Colon (tissue), 2 donors: Measurements from ENCODE around the gene KCTD17.

Experiments used
- FAIRE-seq: peaks from 2 replicates; lab custom pipeline; 2012; peaks lifted over from hg19 to GRCh38; lab: Jason Lieb, UNC
- donor health status: control.
- donor health status: control.

Gene KCTD17

DNA sequence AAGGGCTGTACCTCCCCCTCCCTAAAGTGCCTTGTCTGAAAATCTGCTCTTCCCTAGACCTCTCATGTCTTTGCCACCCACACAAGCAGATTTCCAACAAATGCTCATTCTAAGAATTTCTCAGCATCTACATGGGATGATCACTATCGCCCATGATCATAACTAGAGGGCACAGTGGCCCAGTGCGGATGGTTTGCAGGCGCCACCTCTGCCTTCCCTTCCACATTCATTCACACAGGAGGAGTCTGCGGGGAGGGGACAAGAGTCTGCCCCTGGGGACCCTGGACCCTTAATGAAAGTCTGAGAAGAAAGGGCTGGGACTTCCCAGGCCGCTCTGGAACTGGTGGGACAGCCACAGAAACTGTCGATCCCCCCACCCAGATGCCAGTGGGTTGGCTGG is 28.9 kb downstream of the KCTD17 start:
- no peak for FAIRE-seq

DNA sequence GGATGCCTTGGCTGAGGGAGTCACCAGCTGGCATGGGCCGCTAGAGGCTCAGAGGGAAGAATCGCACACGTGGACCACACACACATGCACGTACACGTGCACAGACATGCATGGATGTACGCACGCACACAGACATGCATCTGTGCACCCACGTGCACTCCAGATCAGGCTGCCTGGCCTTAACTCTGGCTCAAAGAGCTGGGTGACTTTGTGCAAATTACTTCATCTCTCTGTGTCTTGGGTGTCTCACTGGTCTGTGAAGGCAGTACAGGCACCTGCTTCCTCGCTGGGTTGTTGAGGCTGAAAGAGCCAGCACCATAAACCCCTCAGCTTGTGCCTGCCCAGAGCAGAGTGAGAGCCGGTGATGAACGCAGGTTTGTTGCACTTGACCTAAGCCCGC is 29.3 kb downstream of the KCTD17 start:
- no peak for FAIRE-seq

DNA sequence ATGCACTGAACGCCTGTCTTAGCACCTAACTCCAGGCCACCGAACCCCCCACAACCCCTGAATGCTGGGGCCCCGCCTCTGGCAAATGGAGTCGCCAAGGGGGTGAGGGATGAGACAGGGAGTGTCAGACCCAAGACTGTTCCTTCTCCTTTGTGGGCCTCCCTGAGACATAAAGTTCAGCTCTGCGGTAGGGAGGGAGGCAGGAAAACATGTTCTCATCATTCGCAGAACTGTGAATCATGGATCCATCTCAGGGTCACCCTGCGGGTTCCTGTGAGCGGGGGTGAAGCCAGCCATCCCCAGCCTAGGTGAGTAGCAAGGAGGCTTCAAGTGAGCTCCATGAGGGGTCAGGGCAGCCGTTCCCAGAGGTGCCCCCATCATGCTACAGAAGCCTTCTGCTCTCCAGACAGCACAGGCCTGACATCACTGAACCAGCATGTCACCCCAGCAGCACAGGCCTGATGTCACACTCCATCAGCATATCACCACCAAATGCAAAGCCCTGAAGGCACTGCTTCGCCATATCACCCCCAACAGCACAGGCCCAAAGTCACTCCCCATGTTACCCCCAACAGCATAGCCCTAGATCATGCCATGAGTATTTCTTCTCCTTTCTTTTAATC is 30.8 kb downstream of the KCTD17 start:
- no peak for FAIRE-seq

DNA sequence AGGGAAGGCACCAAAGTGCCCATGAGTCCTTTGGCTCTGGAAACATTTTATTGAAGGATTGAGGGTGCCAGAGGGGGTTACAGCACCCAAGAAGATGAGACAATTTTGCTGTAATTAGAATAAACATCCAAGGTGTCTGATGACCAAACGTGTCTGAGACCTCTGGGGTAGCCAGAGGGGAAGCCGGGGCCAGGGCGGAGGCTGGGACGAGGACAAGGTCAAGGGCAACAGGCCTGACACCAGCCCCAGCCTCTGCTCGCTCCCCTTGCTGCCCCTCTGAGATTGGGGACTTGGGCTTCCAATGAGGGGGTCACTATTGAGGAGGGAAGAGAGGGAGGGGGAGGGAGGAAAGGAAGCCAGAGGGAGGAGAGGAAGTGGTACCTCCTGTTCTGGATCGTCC is 32.4 kb downstream of the KCTD17 start:
- no peak for FAIRE-seq

DNA sequence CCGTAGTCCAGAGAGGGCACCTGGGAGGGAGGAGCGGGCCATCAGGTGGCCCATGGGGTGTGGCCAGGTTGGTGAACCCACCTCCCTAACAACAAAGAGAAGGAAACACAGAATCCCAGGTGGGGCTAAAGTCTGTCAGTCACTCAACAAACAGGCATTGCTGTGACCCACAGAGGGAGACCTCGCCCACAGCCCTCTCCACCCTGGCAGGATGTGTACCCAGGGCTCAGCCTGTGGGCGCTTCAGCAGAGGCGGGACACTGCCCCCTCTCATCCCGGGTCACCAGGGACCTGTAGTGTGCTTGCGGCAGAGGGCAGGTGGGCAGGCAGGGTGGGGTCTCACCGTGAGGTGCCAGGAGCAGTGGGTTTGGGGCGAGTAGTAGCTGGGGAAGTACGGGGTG is 32.8 kb downstream of the KCTD17 start:
- FAIRE-seq: no peak

DNA sequence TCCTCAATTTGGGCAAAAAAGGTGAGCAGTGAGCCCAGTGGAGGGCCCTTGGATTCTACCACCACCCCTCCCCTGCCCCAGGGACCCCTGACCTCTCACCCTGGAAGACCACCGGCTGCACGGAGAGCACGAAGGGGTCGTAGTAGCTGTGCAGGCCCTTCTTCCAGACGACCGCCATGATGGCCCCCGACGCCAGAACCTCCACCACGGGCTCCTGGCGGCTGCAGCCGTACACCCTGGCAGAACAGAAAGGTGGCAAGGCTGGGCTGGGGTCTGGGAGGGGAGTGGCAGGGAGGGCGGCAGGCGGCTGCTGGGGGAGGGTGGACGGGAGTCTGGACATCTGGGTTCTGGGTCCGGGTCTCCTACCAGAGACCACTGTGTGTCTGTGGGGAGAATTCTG is 34.6 kb downstream of the KCTD17 start:
- no peak for FAIRE-seq

DNA sequence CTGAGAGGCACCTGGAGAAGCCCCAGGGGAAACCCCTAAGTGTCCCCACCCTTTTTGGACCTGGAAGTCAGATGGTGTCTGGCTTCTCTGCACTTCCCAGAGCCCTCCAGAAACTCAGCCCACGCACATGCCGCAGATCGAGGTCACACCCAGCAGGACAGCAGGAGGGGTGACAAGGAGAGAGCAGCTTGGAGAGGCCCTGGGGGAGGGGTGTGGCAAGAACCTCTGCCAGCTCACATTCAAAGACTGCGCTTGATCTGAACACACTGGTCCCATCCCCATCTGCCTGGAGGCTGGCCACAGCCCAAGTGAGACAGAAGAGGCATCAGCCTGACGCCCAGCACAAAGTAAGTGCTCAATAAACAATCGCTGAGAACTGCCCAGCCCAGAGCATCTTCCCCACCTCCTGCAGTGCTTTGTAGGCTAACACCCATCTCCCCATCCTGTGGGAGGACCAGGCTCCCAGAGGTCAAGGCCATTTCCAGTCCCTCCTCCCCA is 36.6 kb downstream of the KCTD17 start:
- no peak for FAIRE-seq

DNA sequence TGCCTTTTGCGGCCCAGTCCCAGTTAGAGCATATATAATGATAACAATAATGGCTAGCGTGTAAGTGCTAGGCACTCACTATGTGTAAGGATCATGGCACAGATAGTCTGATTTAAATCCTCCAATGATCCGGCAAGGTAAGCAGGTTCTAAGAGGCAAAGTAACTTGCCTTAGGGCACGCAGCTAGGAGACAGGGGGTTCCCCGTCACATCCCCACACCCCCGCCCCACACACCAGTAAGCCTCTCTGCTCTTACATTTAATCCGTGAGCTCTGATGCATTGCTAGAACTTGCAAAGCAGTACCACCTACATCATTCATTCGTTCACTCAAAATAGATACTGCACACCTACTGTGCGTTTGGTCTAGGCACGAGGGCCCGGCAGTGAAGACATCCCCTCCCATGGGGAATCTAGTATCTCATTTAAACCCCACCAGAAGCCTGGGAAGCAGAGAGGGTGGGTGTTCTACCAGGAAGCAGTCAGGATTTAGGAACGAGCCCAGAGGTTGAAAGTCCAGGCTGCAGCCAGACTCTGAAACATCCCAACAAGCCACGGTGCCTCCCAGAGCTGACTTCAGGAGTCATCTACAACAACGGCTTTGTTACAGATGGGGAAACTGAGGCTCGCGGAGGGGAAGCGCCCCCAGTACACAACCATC is 37.3 kb downstream of the KCTD17 start:
- FAIRE-seq: no peak

DNA sequence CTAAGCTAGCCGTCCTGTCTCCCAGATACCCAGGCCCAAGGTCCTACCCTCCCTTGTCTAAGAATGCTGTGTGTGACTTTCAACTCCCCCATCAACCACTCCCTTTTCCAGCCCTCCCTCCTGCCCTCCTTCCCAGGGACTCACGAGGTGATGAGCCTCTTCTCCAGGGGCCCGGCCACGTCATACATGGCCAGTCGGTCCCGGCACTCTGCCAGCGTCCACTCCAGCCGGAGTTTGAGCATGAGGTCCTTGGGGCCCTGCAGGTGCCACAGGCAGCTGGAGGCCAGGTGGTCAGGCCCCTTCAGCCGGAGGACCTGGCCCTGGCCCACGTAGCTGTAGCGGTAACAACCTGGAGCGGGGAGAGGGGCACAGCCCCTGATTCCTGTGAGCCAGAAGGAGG is 37.9 kb downstream of the KCTD17 start:
- FAIRE-seq: no peak

DNA sequence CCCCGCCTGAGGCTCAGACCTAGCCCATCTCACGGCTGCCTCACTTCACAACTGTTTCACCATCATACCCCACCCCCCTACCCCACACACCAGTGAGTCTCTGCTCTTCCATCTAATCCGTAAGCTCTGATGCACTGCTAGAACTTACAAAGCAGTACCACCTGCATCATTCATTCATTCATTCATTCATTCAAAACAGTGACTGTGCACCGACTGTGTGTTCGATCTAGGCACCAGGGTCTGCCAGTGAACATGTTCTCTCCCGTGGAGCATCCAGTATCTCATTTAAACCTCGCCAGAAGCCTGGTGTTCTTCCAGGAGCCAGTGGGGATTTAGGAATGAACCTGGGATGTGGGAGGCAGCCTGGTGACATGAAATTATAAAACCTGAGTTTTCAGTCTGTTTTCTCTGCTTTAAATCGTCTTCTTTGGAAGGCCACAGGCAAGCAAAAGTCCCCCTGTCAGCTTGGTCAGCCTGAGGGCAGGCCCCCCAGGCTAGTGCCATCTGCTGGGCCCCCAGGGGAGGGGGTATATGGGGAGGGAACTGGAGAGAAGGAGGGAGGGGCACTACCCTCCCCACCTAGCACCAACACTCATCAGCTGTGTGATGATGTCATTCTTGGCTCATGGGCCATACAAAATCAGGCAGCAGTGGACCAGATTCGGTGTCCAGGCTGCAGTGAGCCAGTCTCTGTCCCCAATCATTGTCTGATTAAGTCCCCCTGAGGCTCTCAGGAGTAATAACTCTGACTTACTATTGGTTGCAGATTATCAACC is 39.6 kb downstream of the KCTD17 start:
- FAIRE-seq: no peak

DNA sequence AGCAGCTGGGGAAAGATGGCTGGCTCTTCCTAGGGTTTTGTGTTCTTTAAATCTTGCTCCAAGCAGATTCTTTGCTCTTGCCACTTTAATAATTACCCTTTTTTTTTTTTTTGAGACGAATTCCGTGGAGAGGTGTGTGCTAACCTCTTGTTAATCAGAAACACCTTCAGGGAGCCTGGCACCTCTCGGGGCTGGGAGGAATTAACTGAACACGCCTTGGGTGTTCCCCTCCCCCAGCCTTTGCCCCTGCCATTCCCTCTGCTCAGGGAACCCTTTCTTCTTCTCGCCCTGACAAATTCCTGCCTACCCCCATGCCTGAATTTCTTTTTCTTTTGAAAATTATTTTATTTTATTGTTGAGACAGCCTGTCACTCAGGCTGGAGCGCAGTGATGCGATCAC is 40.5 kb downstream of the KCTD17 start:
- no peak for FAIRE-seq

DNA sequence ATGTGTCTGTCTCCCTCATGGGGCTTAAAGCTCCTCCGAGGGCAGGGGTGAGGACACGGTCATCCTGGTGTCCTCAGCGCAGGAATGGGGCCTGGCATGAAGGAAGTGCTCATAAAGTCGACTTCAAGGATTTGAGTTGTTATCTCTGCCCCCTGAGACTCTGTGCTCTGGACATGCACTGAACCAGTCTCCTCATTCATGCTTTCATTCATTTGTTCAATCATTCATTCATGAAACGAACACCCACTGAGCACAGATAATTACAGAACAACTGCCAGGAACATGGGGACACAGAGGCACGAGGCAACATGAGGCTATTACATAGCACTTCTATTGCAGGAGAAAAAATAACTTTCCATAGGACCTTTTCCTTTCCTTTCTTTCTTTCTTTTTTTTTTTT is 41.5 kb downstream of the KCTD17 start:
- FAIRE-seq: no peak

DNA sequence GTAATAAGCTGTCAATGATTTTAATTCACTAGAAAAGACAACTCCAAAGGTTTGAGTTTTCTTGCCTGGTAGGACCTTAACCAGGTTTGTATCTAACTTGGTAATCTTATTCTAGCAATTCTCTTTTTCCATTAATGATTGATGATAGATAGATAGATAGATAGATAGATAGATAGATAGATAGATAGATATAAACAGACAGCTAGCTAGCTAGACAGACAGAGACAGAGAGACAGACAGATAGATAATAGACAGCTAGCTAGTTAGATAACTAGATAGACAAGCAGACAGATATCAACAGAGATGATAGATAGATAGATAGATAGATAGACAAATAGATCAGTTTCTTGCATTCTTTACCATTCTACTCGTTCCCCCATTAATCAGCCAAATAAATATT is 42.7 kb downstream of the KCTD17 start:
- FAIRE-seq: no peak

DNA sequence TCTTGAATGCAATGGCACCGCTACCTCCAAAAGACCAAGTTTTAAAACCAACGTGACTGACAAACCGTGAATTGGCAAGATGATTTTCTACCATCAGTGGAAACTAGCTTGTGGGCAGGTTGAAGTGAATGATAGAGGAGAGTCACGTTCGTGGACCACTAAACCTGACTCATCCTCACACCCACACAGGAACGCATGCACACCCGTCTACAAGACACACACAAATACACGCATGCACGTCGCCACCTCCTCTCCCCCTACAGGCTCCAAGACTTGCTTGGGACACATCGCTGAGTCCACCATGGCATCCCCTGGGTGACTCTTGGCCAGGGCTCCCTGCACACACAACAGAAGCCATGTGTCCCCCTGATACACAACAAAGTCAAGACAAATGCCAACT is 43.6 kb downstream of the KCTD17 start:
- no peak for FAIRE-seq

DNA sequence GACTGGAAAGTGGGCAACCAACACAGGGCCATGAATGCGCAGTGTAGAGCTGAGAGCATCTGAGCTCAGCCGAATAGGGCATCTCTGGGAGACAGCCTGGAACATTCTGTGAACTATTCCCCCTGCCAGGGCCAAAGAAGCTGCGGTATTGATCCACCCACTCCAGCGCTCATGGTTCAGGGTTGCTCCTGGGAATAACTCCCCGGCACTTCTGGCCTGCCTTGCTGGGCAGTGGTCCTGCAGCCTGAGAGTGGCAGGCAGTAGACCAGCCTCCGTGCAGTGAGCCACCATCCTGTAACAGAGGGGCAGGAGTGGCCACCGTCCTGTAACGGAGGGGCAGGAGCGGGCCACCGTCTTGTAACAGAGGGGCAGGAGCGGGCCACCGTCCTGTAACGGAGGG is 45.8 kb downstream of the KCTD17 start:
- FAIRE-seq: no peak

DNA sequence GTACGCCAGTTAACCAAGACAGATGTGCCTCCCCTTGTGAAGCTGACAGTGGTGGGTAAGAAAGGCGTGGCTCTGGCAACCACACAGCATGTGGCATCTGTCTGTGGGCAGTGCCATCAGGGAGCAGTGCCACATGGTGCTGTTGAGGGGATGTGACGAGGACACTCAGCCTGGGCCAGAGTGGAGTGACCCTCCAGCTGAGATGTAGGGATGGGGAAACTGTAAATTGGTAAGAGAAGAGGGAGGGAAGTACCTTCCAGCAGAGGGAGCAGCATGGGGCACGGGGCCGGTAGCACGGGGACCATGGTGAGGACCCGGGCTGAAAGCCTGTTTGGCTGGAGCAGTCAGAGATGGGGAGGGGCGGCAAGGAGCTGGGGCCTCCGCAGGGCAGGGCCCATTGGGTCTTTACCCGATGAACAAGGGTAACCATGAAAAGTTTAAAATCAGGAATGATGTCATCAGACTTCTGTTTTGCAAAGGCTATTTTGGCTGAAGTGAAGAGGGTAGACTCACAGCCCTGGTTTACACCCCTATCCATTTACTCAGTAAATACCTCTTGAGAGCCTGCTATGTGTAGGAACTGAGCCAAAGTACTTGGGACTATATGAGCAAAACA is 47.5 kb downstream of the KCTD17 start:
- FAIRE-seq: no peak

DNA sequence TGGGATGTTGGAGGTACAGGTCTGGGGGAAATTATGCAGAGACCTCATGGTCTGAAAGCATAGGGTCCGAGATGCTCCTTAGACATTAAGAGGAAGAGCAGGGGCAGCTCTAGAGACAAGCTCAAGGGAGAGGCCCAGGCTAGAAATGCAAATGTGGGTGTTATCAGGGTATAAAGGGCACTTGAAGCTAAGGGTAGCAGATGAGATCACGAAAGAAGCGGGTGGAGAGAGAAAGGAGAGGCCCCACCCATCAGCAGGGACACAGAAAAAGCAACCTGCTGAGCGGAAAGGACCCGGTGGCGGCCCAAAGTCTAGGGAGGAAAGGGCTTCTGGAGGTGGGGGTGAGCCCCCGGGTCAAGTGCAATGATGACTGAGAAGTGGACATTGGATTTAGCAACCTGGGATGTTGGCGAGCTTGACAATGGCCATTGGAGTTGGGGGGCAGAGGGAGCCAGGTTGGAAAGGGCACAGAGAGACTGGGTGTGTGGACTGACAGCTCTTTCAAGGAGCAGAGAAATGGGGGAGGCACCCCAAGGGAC is 49.1 kb downstream of the KCTD17 start:
- FAIRE-seq: no peak

DNA sequence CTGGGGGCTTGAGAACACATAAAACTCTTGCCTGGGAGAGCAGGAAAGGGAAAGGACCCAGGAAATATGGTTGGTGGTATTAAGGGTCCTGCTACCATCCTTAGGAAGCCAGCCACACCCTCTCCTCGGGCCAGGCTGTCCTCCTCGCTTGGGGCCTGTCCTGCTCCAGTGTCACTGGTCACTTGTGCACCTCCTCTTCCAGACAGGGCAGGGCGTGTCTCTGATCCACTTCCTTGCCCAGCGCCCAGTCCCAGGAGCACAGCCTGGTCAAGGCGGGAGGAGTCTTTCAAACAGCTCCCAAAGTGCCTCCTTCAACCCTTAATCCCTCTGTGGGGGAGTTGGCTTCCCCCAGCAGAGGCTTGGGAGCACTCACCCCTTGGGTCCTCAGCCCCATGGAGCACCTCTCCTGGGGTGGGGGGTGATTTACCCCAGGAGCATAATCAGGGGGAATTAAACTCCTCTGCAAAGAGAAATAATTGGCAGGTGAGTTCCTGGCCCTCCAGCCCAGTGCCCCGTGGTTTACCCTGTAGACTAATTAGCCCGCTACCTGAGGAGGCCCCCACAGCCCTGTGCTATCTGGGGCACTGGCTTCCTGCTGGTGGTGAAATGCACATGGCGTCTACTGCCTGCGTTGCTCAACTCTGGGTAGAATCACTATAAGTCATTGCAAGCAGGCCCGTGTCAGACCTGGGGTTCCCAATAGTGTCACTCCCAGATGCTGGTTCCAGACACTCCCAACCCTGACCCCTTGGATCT is 49.9 kb downstream of the KCTD17 start:
- FAIRE-seq: no peak

DNA sequence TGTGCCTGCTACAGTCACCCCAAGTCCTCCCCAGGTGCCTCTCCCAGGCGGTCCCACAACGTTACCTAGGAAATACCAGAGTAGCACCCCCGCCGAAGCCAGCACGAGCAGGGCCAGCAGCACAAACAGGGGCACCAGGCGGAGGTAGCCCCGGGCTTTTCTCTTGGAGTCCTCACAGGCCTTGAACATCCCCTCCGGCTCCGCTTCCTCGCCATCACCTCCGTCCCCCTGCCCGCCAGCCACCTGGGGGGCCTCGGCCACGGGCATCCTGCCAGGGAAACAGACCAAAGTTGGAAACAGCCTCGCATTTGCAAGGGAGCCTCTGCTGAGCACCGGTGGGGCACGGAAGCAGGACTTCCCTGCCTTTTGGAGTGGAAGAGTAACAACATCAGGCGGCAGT is 51.6 kb downstream of the KCTD17 start:
- FAIRE-seq: no peak

DNA sequence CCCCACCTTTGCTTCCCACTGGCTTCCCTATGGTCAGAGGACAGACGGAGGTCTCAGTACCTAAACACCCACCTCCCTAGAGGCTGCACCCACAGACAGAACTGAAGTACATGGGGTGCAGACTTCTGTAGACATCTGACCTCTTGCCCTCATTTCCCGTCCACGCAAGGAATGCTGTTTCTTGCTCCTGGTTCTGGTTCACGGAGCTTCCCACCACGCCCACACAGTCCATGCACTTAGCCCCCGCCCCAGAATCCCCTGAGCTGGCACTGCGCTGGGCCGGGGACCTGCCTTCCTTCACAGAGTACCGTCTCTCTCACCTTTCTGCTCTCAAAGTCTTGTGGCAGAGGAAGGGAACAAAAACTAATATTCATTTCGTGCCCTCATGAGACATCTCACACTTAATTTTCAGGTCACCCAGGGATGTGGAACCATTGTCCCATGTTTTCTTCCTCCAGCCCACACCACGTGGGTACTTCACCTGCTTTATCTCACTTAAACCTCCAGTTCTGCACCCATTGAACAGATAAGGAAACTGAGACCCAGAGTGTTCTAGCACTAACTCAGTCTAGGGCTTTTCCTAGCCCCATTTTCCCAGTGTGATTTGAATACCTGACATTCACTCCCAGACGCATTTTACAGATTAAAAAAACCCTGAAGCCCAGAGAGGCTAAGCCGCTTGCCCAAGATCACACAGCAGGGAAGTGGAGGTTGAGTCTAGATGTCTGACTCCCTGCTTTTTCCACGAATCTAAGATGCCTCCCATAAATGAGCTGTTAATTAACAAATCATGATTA is 52.3 kb downstream of the KCTD17 start:
- no peak for FAIRE-seq

DNA sequence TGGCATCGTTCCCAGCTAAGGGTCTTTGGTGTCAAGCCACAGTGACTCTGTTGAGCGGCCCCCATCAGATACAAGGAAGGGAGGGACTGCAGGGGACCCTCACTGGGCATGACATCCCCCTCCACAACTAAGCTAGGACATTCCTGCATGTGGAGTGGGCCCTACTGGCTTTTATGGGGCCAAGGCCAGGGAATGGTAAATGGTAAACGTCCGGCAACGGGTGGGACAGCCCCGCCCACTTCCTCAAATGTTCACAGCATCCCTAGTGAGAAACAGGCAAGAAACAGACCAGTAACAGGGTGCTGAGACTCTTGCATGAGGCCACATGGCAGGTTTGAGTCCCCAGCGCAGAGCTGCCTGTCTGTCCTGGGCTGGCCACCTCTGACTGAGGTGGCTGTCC is 53.6 kb downstream of the KCTD17 start:
- FAIRE-seq: no peak
